ENCODE data around the gene RMC1.

- no peak for TF ChIP-seq CTCF (IDR thresholded peaks at IDR 0.05 in 2 of 3, conservative IDR thresholded peaks at IDR 0.05 in 1 of 3; ENCODE audit: borderline replicate concordance in 1 of 3, insufficient read depth in 1 of 3, low read depth in 2 of 3, low read length in 2 of 3)
- TF ChIP-seq RAD21 (IDR thresholded peaks at IDR 0.05; ENCODE audit: low read depth): no peak
- TF ChIP-seq POLR2AphosphoS5 (IDR thresholded peaks at IDR 0.05; ENCODE audit: low read depth, low read length): no peak
- TF ChIP-seq EZH2phosphoT487 (IDR thresholded peaks at IDR 0.05; ENCODE audit: borderline replicate concordance): no peak
- no peak for TF ChIP-seq MAX (IDR thresholded peaks at IDR 0.05)
- no peak for TF ChIP-seq ZFX (IDR thresholded peaks at IDR 0.05)
- TF ChIP-seq ELF1 (IDR thresholded peaks at IDR 0.05; ENCODE audit: borderline replicate concordance, low read depth): no peak
- TF ChIP-seq EZH2 (IDR thresholded peaks at IDR 0.05): no peak
These were observed 62.7 kb downstream of the RMC1 start for GRCh38 chr18:23565916-23566547.

All from HCT116 (cell line).